MM.1S (cell line): ENCODE data around the gene CPS1.

Experiments
- CTCF ChIP-seq: fragments of 300-600 bp; sonication (generic); IDR thresholded peaks from 2 replicates; pipeline ENCODE4 v1.5.1; 2016; ENCODE audit warnings: antibody characterized with exemption, low read length, mixed read lengths
- EZH2 ChIP-seq: fragments of 300-600 bp; sonication (generic); optimal IDR thresholded peaks from 2 replicates; pipeline ENCODE3; 2017; ENCODE audit warnings: low read depth, mild to moderate bottlenecking, antibody characterized with exemption, low read length, mixed read lengths
- EZH2phosphoT487 ChIP-seq: fragments of 300-600 bp; sonication (generic); IDR thresholded peaks from 2 replicates; pipeline ENCODE4 v1.6.1; 2018; ENCODE audit warnings: antibody characterized with exemption, low read length

DNA sequence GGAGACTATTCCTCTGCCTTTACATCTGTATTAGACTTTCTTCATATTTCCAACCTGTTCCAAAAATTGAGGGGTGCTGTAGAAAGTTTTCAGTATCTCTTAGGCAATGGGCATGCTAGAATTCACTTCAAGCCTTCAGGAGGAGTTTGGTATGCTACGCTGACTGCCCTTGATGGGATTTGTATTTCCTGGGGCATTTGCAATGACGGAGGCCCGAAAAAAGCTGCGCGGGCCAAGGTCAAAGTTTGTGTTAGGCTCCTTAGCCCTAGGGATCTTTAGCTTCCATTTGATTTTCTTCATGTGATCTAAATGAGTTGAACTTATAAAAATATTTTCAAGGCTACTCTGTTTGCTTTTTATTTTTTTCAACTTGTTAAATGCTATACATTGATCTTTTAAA is 5.1 kb downstream of the CPS1 start:
- no peak for TF ChIP-seq CTCF
- no peak for TF ChIP-seq EZH2phosphoT487
- TF ChIP-seq EZH2 = no peak
